ENCODE data around the gene CCKAR.

DNA sequence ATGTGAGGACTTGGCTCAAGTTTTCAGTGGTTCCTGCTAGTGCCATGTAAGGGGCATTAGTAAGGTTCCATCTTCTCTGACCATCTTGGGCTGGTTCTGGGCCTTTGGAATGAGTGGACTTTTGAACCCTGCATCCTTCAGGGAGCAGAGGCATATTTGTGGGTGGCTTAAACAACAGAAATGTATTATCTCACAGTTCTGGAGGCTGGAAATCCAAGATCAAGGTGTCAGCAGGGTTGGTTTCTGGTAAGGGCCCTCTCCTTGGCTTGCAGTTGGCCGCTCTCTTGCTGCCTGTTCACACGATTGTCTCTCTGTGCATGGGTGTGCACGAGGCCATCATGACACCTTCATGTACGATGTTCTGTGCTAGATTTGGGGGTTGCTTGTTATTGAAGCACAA is 21.3 kb downstream of the CCKAR start:
- TF ChIP-seq, protein P1, sequence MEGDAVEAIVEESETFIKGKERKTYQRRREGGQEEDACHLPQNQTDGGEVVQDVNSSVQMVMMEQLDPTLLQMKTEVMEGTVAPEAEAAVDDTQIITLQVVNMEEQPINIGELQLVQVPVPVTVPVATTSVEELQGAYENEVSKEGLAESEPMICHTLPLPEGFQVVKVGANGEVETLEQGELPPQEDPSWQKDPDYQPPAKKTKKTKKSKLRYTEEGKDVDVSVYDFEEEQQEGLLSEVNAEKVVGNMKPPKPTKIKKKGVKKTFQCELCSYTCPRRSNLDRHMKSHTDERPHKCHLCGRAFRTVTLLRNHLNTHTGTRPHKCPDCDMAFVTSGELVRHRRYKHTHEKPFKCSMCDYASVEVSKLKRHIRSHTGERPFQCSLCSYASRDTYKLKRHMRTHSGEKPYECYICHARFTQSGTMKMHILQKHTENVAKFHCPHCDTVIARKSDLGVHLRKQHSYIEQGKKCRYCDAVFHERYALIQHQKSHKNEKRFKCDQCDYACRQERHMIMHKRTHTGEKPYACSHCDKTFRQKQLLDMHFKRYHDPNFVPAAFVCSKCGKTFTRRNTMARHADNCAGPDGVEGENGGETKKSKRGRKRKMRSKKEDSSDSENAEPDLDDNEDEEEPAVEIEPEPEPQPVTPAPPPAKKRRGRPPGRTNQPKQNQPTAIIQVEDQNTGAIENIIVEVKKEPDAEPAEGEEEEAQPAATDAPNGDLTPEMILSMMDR (IDR thresholded peaks at IDR 0.05), result no peak
- TF ChIP-seq POLR2A (IDR thresholded peaks at IDR 0.05), result no peak
- no peak for TF ChIP-seq EP300 (IDR thresholded peaks at IDR 0.05)

All from ovary (tissue), 3 donors.